Measurements from ENCODE around the gene LPAR2.
"Not testable (repeated sequence)": the region's sequence is repeated elsewhere in the genome, so short reads cannot be mapped to it uniquely, and the experiment has no call there.

LPAR2 gene

GRCh38 chr19:19631346-19631745 lies 3.3 kb upstream of the LPAR2 start:
- no peak for DNase-seq (ENCODE audit: low read depth in 3 of 3, low spot score in 1 of 3)

GRCh38 chr19:19630426-19630825 lies 2.4 kb upstream of the LPAR2 start:
- DNase-seq (ENCODE audit: low read depth in 3 of 3, low spot score in 1 of 3), result no peak

- DNase-seq (ENCODE audit: low read depth in 3 of 3, low spot score in 1 of 3), result no peak
Observed at GRCh38 chr19:19630062-19630414, 2.0 kb upstream of the LPAR2 start.

GRCh38 chr19:19628501-19629134 lies 598 bp upstream of the LPAR2 start:
- DNase-seq (ENCODE audit: low read depth in 3 of 3, low spot score in 1 of 3), result peak in 1 of 3 donors; percentile 37

- DNase-seq (ENCODE audit: low read depth in 3 of 3, low spot score in 1 of 3), result no peak
Observed at GRCh38 chr19:19626516-19627472, 1.2 kb downstream of the LPAR2 start.

GRCh38 chr19:19624032-19624570 lies 3.9 kb downstream of the LPAR2 start:
- DNase-seq (ENCODE audit: low read depth in 3 of 3, low spot score in 1 of 3), result no peak

GRCh38 chr19:19623383-19623782 lies 4.6 kb downstream of the LPAR2 start:
- no peak for DNase-seq (ENCODE audit: low read depth in 3 of 3, low spot score in 1 of 3)

GRCh38 chr19:19619849-19620210 lies 8.2 kb downstream of the LPAR2 start:
- DNase-seq (ENCODE audit: low read depth in 3 of 3, low spot score in 1 of 3), result no peak

- DNase-seq (ENCODE audit: low read depth in 3 of 3, low spot score in 1 of 3), result no peak
Observed at GRCh38 chr19:19619181-19619848, 8.7 kb downstream of the LPAR2 start.

- DNase-seq (ENCODE audit: low read depth in 3 of 3, low spot score in 1 of 3), result peak; percentile 97 to 98 (median 98)
Observed at GRCh38 chr19:19618219-19619051, 9.6 kb downstream of the LPAR2 start, which contains the start of gene PBX4. TSS of gene PBX4 (minus strand) at chr19:19618687. CDS start at chr19:19618629, 58 bp downstream.

GRCh38 chr19:19615086-19615485 lies 12.9 kb downstream of the LPAR2 start:
- no peak for DNase-seq (ENCODE audit: low read depth in 3 of 3, low spot score in 1 of 3)

- no peak for DNase-seq (ENCODE audit: low read depth in 3 of 3, low spot score in 1 of 3)
Observed at GRCh38 chr19:19613506-19613905, 14.5 kb downstream of the LPAR2 start.

GRCh38 chr19:19610376-19611202 lies 17.4 kb downstream of the LPAR2 start:
- DNase-seq (ENCODE audit: low read depth in 3 of 3, low spot score in 1 of 3), result no peak

GRCh38 chr19:19606686-19607085 lies 21.3 kb downstream of the LPAR2 start:
- not testable (repeated sequence) for DNase-seq (ENCODE audit: low read depth in 3 of 3, low spot score in 1 of 3)

GRCh38 chr19:19606021-19606420 lies 22.0 kb downstream of the LPAR2 start:
- DNase-seq (ENCODE audit: low read depth in 3 of 3, low spot score in 1 of 3), result no peak

- DNase-seq (ENCODE audit: low read depth in 3 of 3, low spot score in 1 of 3), result no peak
Observed at GRCh38 chr19:19602713-19603324, 25.2 kb downstream of the LPAR2 start.

GRCh38 chr19:19602136-19602712 lies 25.8 kb downstream of the LPAR2 start:
- no peak for DNase-seq (ENCODE audit: low read depth in 3 of 3, low spot score in 1 of 3)

GRCh38 chr19:19600793-19601330 lies 27.2 kb downstream of the LPAR2 start:
- DNase-seq (ENCODE audit: low read depth in 3 of 3, low spot score in 1 of 3), result no peak

All from stimulated activated CD4-positive, alpha-beta T cell treated with anti-CD3 and anti-CD28 coated beads, TNF-alpha, amount 100 ng/mL, for 1 hour (primary cell).